Measurements from ENCODE around the gene FOXO6. TPM values are rescaled to one million over a fixed set of nuclear protein-coding genes. Genes with fewer than 3 reads are reported as not detected.

Gene FOXO6
- total RNA-seq, 1 experiment from 2014 or later, result 0.47 TPM

DNA sequence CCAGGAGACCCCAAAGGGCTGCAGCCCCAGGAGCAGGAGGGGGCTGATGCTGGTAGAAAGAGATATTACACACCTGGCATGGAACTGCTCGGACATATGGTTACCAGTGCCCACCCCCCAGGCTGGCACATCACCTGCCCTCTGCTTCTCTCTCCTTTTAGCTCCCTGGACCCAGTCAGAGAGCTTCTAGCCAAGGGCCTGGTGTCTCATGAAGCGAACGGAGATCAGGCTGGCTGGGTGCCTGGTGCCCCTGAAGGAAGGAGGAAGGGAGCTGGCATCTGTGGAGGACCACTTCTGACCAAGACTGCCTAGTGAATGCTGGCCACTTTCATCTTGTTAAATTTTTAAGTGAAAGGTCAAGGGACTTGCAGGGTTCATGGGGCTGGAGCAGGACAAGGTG is 53.1 kb downstream of the FOXO6 start:
- no peak for DNase-seq
- intact Hi-C loops (cut with micrococcal nuclease; ENCODE audit: unreplicated experiment), result no loop called here
- H3K27me3 Mint-ChIP-seq (ENCODE audit: unreplicated experiment), result peaks cover 42% of the 10 kb centered on the region
- peaks cover 27% of the 10 kb centered on the region for H3K4me1 Mint-ChIP-seq (ENCODE audit: low read depth, unreplicated experiment)
- no peak overlapping the region for H3K4me3 Mint-ChIP-seq (ENCODE audit: low read depth, unreplicated experiment)
- CTCF ChIA-PET, result no interaction called here
- no peak overlapping the region for H3K27ac Mint-ChIP-seq (ENCODE audit: unreplicated experiment)
- H3K36me3 Mint-ChIP-seq (ENCODE audit: insufficient read depth, unreplicated experiment), result peaks cover 11% of the 10 kb centered on the region
- BruUV-seq (replicated peaks), result no TSS peak
- H3K9me3 Mint-ChIP-seq (ENCODE audit: low read depth, unreplicated experiment), result peaks cover 2% of the 10 kb centered on the region
- TF ChIP-seq, protein P1, sequence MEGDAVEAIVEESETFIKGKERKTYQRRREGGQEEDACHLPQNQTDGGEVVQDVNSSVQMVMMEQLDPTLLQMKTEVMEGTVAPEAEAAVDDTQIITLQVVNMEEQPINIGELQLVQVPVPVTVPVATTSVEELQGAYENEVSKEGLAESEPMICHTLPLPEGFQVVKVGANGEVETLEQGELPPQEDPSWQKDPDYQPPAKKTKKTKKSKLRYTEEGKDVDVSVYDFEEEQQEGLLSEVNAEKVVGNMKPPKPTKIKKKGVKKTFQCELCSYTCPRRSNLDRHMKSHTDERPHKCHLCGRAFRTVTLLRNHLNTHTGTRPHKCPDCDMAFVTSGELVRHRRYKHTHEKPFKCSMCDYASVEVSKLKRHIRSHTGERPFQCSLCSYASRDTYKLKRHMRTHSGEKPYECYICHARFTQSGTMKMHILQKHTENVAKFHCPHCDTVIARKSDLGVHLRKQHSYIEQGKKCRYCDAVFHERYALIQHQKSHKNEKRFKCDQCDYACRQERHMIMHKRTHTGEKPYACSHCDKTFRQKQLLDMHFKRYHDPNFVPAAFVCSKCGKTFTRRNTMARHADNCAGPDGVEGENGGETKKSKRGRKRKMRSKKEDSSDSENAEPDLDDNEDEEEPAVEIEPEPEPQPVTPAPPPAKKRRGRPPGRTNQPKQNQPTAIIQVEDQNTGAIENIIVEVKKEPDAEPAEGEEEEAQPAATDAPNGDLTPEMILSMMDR (IDR thresholded peaks at IDR 0.05; ENCODE audit: unreplicated experiment), result no peak

DNA sequence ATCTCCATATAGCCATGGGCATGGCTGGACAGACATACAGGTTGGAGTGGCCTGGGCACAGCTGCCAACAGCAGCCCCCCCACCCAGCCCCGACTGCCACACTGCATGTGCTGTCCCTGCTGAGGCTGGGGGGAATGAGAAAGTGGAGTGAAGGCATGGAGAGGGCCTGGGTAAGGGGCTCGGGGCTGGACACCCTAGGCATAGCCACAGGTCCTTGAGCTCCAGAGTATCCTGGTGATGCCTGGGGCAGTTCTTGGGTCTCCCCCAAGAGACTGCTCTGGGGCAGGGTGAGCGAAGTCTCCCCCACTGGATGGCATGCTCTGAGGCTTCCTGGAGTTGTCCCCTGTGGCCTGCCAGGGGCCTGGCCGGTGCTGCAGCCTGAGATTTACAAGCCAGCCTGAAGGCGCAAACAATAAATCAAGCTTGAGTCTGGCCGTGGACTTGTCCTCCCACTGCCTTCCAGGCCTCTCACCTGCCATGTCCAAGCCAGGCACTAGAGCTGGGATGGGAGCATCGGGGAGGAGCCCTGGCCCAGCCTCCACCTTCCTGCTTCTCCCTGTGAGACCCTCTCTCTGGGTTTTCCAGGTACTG is 53.6 kb downstream of the FOXO6 start:
- CTCF ChIA-PET, result interaction anchor here (1.1 kb wide), 1 partner anchor 92 kb away, joined by 4 read pairs; no protein-coding TSS in a partner anchor
- H3K4me1 Mint-ChIP-seq (ENCODE audit: low read depth, unreplicated experiment), result peaks cover 32% of the 10 kb centered on the region
- TF ChIP-seq, protein P1 (IDR thresholded peaks at IDR 0.05; ENCODE audit: unreplicated experiment), result no peak
- peaks cover 11% of the 10 kb centered on the region for H3K36me3 Mint-ChIP-seq (ENCODE audit: insufficient read depth, unreplicated experiment)
- peaks cover 2% of the 10 kb centered on the region for H3K9me3 Mint-ChIP-seq (ENCODE audit: low read depth, unreplicated experiment)
- DNase-seq, result no peak
- BruUV-seq (replicated peaks), result no TSS peak
- intact Hi-C loops (cut with micrococcal nuclease; ENCODE audit: unreplicated experiment), result loop anchor here (5.0 kb wide), 1 partner anchor 148 kb away; no protein-coding TSS in a partner anchor
- H3K27ac Mint-ChIP-seq (ENCODE audit: unreplicated experiment), result no peak overlapping the region
- H3K4me3 Mint-ChIP-seq (ENCODE audit: low read depth, unreplicated experiment), result no peak overlapping the region
- H3K27me3 Mint-ChIP-seq (ENCODE audit: unreplicated experiment), result peaks cover 37% of the 10 kb centered on the region

DNA sequence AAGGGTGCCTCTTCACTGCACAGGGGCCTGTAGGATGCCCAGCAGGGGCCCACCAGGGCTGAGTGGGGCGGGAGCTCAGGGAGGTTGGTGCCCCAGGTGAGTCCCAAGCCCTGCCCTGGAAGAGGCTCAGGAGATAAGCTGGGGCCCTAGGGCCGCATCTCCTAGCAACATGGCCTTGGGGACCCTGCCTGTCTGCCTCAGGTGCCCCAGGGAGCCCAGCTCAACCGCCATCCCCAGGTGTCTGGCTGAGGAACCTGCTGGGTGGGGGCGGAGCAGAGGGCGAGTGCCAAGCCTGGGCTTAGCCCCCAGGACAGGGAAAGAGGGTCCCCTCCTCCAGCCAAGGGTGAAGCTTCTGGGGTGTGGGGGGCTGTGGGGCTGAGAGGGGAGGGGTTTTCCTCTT is 54.8 kb downstream of the FOXO6 start:
- peaks cover 24% of the 10 kb centered on the region for H3K27me3 Mint-ChIP-seq (ENCODE audit: unreplicated experiment)
- CTCF ChIA-PET, result interaction anchor here (0.6 to 1.5 kb wide), 2 partner anchors 93 to 133 kb away, joined by 3 to 4 read pairs; no protein-coding TSS in a partner anchor
- peaks cover 33% of the 10 kb centered on the region for H3K4me1 Mint-ChIP-seq (ENCODE audit: low read depth, unreplicated experiment)
- H3K36me3 Mint-ChIP-seq (ENCODE audit: insufficient read depth, unreplicated experiment), result peaks cover 11% of the 10 kb centered on the region
- no TSS peak for BruUV-seq (replicated peaks)
- TF ChIP-seq, protein P1 (IDR thresholded peaks at IDR 0.05; ENCODE audit: unreplicated experiment), result no peak
- no peak overlapping the region for H3K27ac Mint-ChIP-seq (ENCODE audit: unreplicated experiment)
- no peak overlapping the region for H3K4me3 Mint-ChIP-seq (ENCODE audit: low read depth, unreplicated experiment)
- H3K9me3 Mint-ChIP-seq (ENCODE audit: low read depth, unreplicated experiment), result no peaks in the 10 kb centered on the region
- no peak for DNase-seq
- intact Hi-C loops (cut with micrococcal nuclease; ENCODE audit: unreplicated experiment), result loop anchor here (5.0 kb wide), 1 partner anchor 149 kb away; no protein-coding TSS in a partner anchor

DNA sequence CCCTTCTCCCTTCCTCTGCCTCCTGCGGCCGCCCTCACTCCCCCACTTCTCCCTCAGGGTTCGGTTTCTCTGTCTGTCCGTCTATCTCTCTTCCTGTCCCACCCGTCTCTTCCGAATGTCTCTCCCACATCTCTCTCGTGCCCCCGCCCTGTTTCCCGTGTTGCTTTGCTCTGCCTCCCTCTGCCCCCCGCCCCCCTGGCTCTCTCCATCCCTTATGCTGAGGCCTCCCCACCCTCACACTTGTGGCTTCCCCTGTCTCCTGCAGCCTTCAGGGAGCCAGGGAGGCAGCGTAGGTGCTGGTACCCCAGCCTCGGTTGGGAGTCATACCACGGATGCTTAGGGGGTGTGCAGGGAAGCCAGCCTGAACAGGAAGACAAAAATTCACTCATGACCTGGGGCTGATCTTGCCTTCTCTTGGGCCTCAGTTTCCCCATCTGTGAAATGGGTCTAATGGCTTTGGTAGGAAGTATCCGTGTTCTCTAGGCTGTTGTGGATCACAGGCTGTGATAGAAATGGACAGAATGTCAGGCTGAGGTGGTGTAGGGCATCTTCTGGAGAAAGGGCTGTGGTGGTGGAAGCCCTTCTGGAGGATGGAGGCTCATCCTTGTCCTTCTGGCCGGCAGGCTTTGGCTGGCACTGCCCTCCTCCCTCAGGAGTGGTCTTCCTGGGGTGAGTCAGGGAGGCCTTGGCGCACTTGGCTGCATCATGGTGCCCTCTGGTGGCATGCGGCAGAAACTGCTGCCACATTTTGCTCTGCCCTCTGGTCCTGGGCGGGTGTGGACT is 55.5 kb downstream of the FOXO6 start:
- CTCF ChIA-PET, result interaction anchor here (0.6 to 1.5 kb wide), 4 partner anchors 13 to 134 kb away, joined by 3 to 4 read pairs (median 3); no protein-coding TSS in a partner anchor
- peaks cover 33% of the 10 kb centered on the region for H3K4me1 Mint-ChIP-seq (ENCODE audit: low read depth, unreplicated experiment)
- no peak overlapping the region for H3K27ac Mint-ChIP-seq (ENCODE audit: unreplicated experiment)
- intact Hi-C loops (cut with micrococcal nuclease; ENCODE audit: unreplicated experiment), result loop anchor here (1.0 to 5.0 kb wide), 2 partner anchors 93 to 149 kb away; no protein-coding TSS in a partner anchor
- peak; percentile 86 for DNase-seq
- peaks cover 22% of the 10 kb centered on the region for H3K27me3 Mint-ChIP-seq (ENCODE audit: unreplicated experiment)
- BruUV-seq (replicated peaks), result no TSS peak
- H3K9me3 Mint-ChIP-seq (ENCODE audit: low read depth, unreplicated experiment), result no peaks in the 10 kb centered on the region
- H3K36me3 Mint-ChIP-seq (ENCODE audit: insufficient read depth, unreplicated experiment), result peaks cover 11% of the 10 kb centered on the region
- no peak overlapping the region for H3K4me3 Mint-ChIP-seq (ENCODE audit: low read depth, unreplicated experiment)
- TF ChIP-seq, protein P1 (IDR thresholded peaks at IDR 0.05; ENCODE audit: unreplicated experiment), result peak; percentile 85

Data from Calu3 (cell line).